Hematopoietic multipotent progenitor cell (in vitro differentiated cells): ENCODE measurements around the gene BEND7. TPM values are rescaled to one million over a fixed set of nuclear protein-coding genes. Genes with fewer than 3 reads are reported as not detected.

Experiments used
- DNase-seq, 3 donors: peaks; one replicate each; pipeline ENCODE4 v3.0.0-alpha.2; 2011 to 2015; ENCODE audit warnings: low read depth in 2 of 3, low spot score in 2 of 3
- total RNA-seq: library from RNA; depleted of rRNA; stranded (reverse); fragments of >200 nt; gene quantifications from one replicate; pipeline ENCODE4 v1.2.3, GENCODE V29; 2012

BEND7 gene
- total RNA-seq, 1 donor: 5.7 TPM

- DNase-seq: peak in 1 of 3 donors; percentile 21
These were observed 43.2 kb downstream of the BEND7 start for GRCh38 chr10:13485623-13486022.

- peak in 1 of 3 donors; percentile 4 for DNase-seq
These were observed 44.9 kb downstream of the BEND7 start for GRCh38 chr10:13483951-13484350.

GRCh38 chr10:13483073-13483472 is 45.7 kb downstream of the BEND7 start:
- DNase-seq: no peak

- DNase-seq: no peak
These were observed 47.1 kb downstream of the BEND7 start for GRCh38 chr10:13481690-13482089.

- no peak for DNase-seq
These were observed 53.7 kb downstream of the BEND7 start for GRCh38 chr10:13475124-13475523.

GRCh38 chr10:13473986-13474385 is 54.8 kb downstream of the BEND7 start:
- DNase-seq: no peak

GRCh38 chr10:13472359-13472758 is 56.5 kb downstream of the BEND7 start:
- DNase-seq: no peak

GRCh38 chr10:13470270-13470669 is 58.5 kb downstream of the BEND7 start:
- DNase-seq: no peak

- no peak for DNase-seq
These were observed 66.3 kb downstream of the BEND7 start for GRCh38 chr10:13462551-13462950.

GRCh38 chr10:13458687-13459012 is 70.2 kb downstream of the BEND7 start:
- no peak for DNase-seq

GRCh38 chr10:13457958-13458686 is 70.7 kb downstream of the BEND7 start:
- no peak for DNase-seq

- peak in 2 of 3 donors; percentile 70 to 81 for DNase-seq
These were observed 74.9 kb downstream of the BEND7 start for GRCh38 chr10:13453896-13454295.

- no peak for DNase-seq
These were observed 78.7 kb downstream of the BEND7 start for GRCh38 chr10:13450069-13450468.

- DNase-seq: no peak
These were observed 79.5 kb downstream of the BEND7 start for GRCh38 chr10:13449296-13449695.

- no peak for DNase-seq
These were observed 80.6 kb downstream of the BEND7 start for GRCh38 chr10:13448216-13448615.

GRCh38 chr10:13445656-13446400 is 83.0 kb downstream of the BEND7 start:
- no peak for DNase-seq

- no peak for DNase-seq
These were observed 87.3 kb downstream of the BEND7 start for GRCh38 chr10:13441476-13441875.

GRCh38 chr10:13440185-13441061 is 88.4 kb downstream of the BEND7 start:
- DNase-seq: peak; percentile 26 to 73 (median 59)

GRCh38 chr10:13439313-13440184 is 89.3 kb downstream of the BEND7 start:
- no peak for DNase-seq

GRCh38 chr10:13437026-13437555 is 91.7 kb downstream of the BEND7 start:
- DNase-seq: no peak
